ENCODE data around the gene RBM39. TPM values are rescaled to one million over a fixed set of nuclear protein-coding genes. Genes with fewer than 3 reads are reported as not detected.
"Not testable (repeated sequence)": the region's sequence is repeated elsewhere in the genome, so short reads cannot be mapped to it uniquely, and the experiment has no call there.

The RBM39 gene
- total and polyA plus RNA-seq, 3 experiments from 2014 or later, result 157 to 352 (median 349) TPM

- no peak overlapping the region for H3K27ac Mint-ChIP-seq
- CTCF ChIA-PET, result interaction anchor here (1.1 to 1.9 kb wide), 2 partner anchors 9 to 11 kb away, joined by 4 to 7 read pairs; partner anchors contain the start of gene RBM39
Observed at GRCh38 chr20:35730583-35731468, 11.2 kb downstream of the RBM39 start.

GRCh38 chr20:35729836-35730582, 12.1 kb downstream of the RBM39 start:
- Mint-ChIP-seq H3K27me3 (peaks cover 0 to 3% of the 10 kb centered on the region in 2 donors), H3K9me3 (no peaks in the 10 kb centered on the region), H3K4me1 (peaks cover 60 to 72% (median 71%) of the 10 kb centered on the region in 3 donors), H3K27ac (peak overlapping the region in 4 of 8 donors; percentile 39 to 73 (median 62)), H3K4me3 (peak overlapping the region in 4 of 7 donors; percentile 38 to 57 (median 44)), H3K36me3 (peaks cover 9 to 89% (median 26%) of the 10 kb centered on the region in 3 donors)
- Histone ChIP-seq H3K9me3 (ENCODE audit: low read length) (no peaks in the 10 kb centered on the region), H3K27me3 (ENCODE audit: insufficient read depth, low read length, poor library complexity, severe bottlenecking) (no peaks in the 10 kb centered on the region), H3K4me1 (ENCODE audit: insufficient read depth, low read length) (peaks cover 51% of the 10 kb centered on the region), H3K36me3 (ENCODE audit: insufficient read depth, low read length) (peaks cover 89% of the 10 kb centered on the region), H3K27ac (ENCODE audit: low read depth, low read length) (no peak overlapping the region), H3K4me3 (ENCODE audit: low read length) (no peak overlapping the region)
- ChIA-PET POLR2A (interaction anchor here (2.2 kb wide), 1 partner anchor 12 kb away, joined by 7 read pairs; the partner anchor contains the start of gene RBM39), CTCF (interaction anchor here (1.1 to 1.9 kb wide), 2 partner anchors 10 to 12 kb away, joined by 4 to 7 read pairs; partner anchors contain the start of gene RBM39)
- DNase-seq, result no peak

More at GRCh38 chr20:35730583-35731468, 11.2 kb downstream of the RBM39 start:
- no peak for DNase-seq
- Mint-ChIP-seq H3K27me3 (peaks cover 0 to 3% of the 10 kb centered on the region in 2 donors), H3K36me3 (peaks cover 5 to 89% (median 25%) of the 10 kb centered on the region in 3 donors), H3K4me3 (peak overlapping the region in 3 of 7 donors; percentile 41 to 57 (median 51)), H3K4me1 (peaks cover 62 to 75% (median 75%) of the 10 kb centered on the region in 3 donors), H3K9me3 (no peaks in the 10 kb centered on the region)
- peaks cover 90% of the 10 kb centered on the region for H3K36me3 ChIP-seq (ENCODE audit: insufficient read depth, low read length)
- POLR2A ChIA-PET, result interaction anchor here (0.6 to 2.2 kb wide), 3 partner anchors 8 to 23 kb away, joined by 3 to 7 read pairs (median 3); partner anchors contain the start of gene RBM39
- H3K27ac ChIP-seq (ENCODE audit: low read depth, low read length), result no peak overlapping the region
- H3K4me3 ChIP-seq (ENCODE audit: low read length), result no peak overlapping the region
- no peaks in the 10 kb centered on the region for H3K9me3 ChIP-seq (ENCODE audit: low read length)
- peaks cover 59% of the 10 kb centered on the region for H3K4me1 ChIP-seq (ENCODE audit: insufficient read depth, low read length)
- H3K27me3 ChIP-seq (ENCODE audit: insufficient read depth, low read length, poor library complexity, severe bottlenecking), result no peaks in the 10 kb centered on the region

- POLR2A ChIA-PET, result interaction anchor here (2.2 kb wide), 1 partner anchor 13 kb away, joined by 7 read pairs; the partner anchor contains the start of gene RBM39
- peaks cover 12 to 89% (median 27%) of the 10 kb centered on the region in 3 donors for H3K36me3 Mint-ChIP-seq
- peaks cover 56 to 71% (median 71%) of the 10 kb centered on the region in 3 donors for H3K4me1 Mint-ChIP-seq
- H3K36me3 ChIP-seq (ENCODE audit: insufficient read depth, low read length), result peaks cover 90% of the 10 kb centered on the region
- H3K27me3 Mint-ChIP-seq, result peaks cover 0 to 3% of the 10 kb centered on the region in 2 donors
- peak overlapping the region in 1 of 7 donors; percentile 24 for H3K4me3 Mint-ChIP-seq
- no peak overlapping the region for H3K27ac ChIP-seq (ENCODE audit: low read depth, low read length)
- no peaks in the 10 kb centered on the region for H3K9me3 ChIP-seq (ENCODE audit: low read length)
- peak overlapping the region in 2 of 8 donors; percentile 39 to 73 for H3K27ac Mint-ChIP-seq
- CTCF ChIA-PET, result interaction anchor here (0.9 to 1.9 kb wide), 2 partner anchors 13 to 18 kb away, joined by 3 to 7 read pairs; partner anchors contain the start of gene RBM39
- H3K4me3 ChIP-seq (ENCODE audit: low read length), result no peak overlapping the region
- no peaks in the 10 kb centered on the region for H3K27me3 ChIP-seq (ENCODE audit: insufficient read depth, low read length, poor library complexity, severe bottlenecking)
- H3K4me1 ChIP-seq (ENCODE audit: insufficient read depth, low read length), result peaks cover 44% of the 10 kb centered on the region
- H3K9me3 Mint-ChIP-seq, result no peaks in the 10 kb centered on the region
- DNase-seq, result no peak
Observed at GRCh38 chr20:35729283-35729807, 12.7 kb downstream of the RBM39 start.

GRCh38 chr20:35726842-35727711, 15.0 kb downstream of the RBM39 start:
- H3K9me3 ChIP-seq (ENCODE audit: low read length), result no peaks in the 10 kb centered on the region
- H3K27ac Mint-ChIP-seq, result peak overlapping the region in 2 of 8 donors; percentile 7 to 31
- no peaks in the 10 kb centered on the region for H3K9me3 Mint-ChIP-seq
- H3K27ac ChIP-seq (ENCODE audit: low read depth, low read length), result no peak overlapping the region
- H3K4me3 ChIP-seq (ENCODE audit: low read length), result no peak overlapping the region
- H3K27me3 ChIP-seq (ENCODE audit: insufficient read depth, low read length, poor library complexity, severe bottlenecking), result no peaks in the 10 kb centered on the region
- H3K4me1 Mint-ChIP-seq, result peaks cover 48 to 65% (median 61%) of the 10 kb centered on the region in 3 donors
- ChIA-PET CTCF (interaction anchor here (1.7 kb wide), 1 partner anchor 50 kb away, joined by 4 read pairs; no protein-coding TSS in a partner anchor), POLR2A (interaction anchor here (0.6 to 0.9 kb wide), 2 partner anchors 15 to 21 kb away, joined by 3 read pairs; partner anchors contain the start of gene RBM39)
- H3K27me3 Mint-ChIP-seq, result no peaks in the 10 kb centered on the region
- H3K36me3 Mint-ChIP-seq, result peaks cover 12 to 89% (median 21%) of the 10 kb centered on the region in 3 donors
- no peak for DNase-seq
- peaks cover 84% of the 10 kb centered on the region for H3K36me3 ChIP-seq (ENCODE audit: insufficient read depth, low read length)
- H3K4me3 Mint-ChIP-seq, result no peak overlapping the region
- H3K4me1 ChIP-seq (ENCODE audit: insufficient read depth, low read length), result peaks cover 22% of the 10 kb centered on the region

GRCh38 chr20:35724321-35725230, 17.5 kb downstream of the RBM39 start:
- peaks cover 44 to 59% (median 54%) of the 10 kb centered on the region in 3 donors for H3K4me1 Mint-ChIP-seq
- Histone ChIP-seq H3K27me3 (ENCODE audit: insufficient read depth, low read length, poor library complexity, severe bottlenecking) (no peaks in the 10 kb centered on the region), H3K9me3 (ENCODE audit: low read length) (no peaks in the 10 kb centered on the region), H3K4me3 (ENCODE audit: low read length) (no peak overlapping the region), H3K36me3 (ENCODE audit: insufficient read depth, low read length) (peaks cover 85% of the 10 kb centered on the region), H3K4me1 (ENCODE audit: insufficient read depth, low read length) (peaks cover 6% of the 10 kb centered on the region), H3K27ac (ENCODE audit: low read depth, low read length) (no peak overlapping the region)
- no peaks in the 10 kb centered on the region for H3K27me3 Mint-ChIP-seq
- peaks cover 17 to 90% (median 30%) of the 10 kb centered on the region in 3 donors for H3K36me3 Mint-ChIP-seq
- peak overlapping the region in 1 of 7 donors; percentile 16 for H3K4me3 Mint-ChIP-seq
- no peaks in the 10 kb centered on the region for H3K9me3 Mint-ChIP-seq
- no peak for DNase-seq
- peak overlapping the region in 5 of 8 donors; percentile 31 to 79 (median 44) for H3K27ac Mint-ChIP-seq
- CTCF ChIA-PET, result interaction anchor here (1.1 to 1.5 kb wide), 2 partner anchors 14 to 161 kb away, joined by 3 read pairs; no protein-coding TSS in a partner anchor
- POLR2A ChIA-PET, result interaction anchor here (0.6 to 1.4 kb wide), 3 partner anchors 11 to 260 kb away, joined by 5 to 10 read pairs (median 6); no protein-coding TSS in a partner anchor

GRCh38 chr20:35723652-35724320, 18.3 kb downstream of the RBM39 start:
- peak overlapping the region in 3 of 8 donors; percentile 44 to 79 (median 61) for H3K27ac Mint-ChIP-seq
- H3K4me3 Mint-ChIP-seq, result peak overlapping the region in 2 of 7 donors; percentile 23 to 27

More at GRCh38 chr20:35723652-35724320, 18.3 kb downstream of the RBM39 start:
- H3K27me3 ChIP-seq (ENCODE audit: insufficient read depth, low read length, poor library complexity, severe bottlenecking); CTCF ChIA-PET; DNase-seq; H3K27me3 Mint-ChIP-seq; H3K9me3 ChIP-seq (ENCODE audit: low read length); H3K9me3 Mint-ChIP-seq; H3K4me1 ChIP-seq (ENCODE audit: insufficient read depth, low read length); H3K4me3 ChIP-seq (ENCODE audit: low read length); H3K27ac ChIP-seq (ENCODE audit: low read depth, low read length): not testable (repeated sequence)
- H3K36me3 ChIP-seq (ENCODE audit: insufficient read depth, low read length), result peaks cover 85% of the 10 kb centered on the region
- H3K4me1 Mint-ChIP-seq, result peaks cover 40 to 60% (median 54%) of the 10 kb centered on the region in 3 donors
- H3K36me3 Mint-ChIP-seq, result peaks cover 17 to 90% (median 30%) of the 10 kb centered on the region in 3 donors
- POLR2A ChIA-PET, result interaction anchor here (0.6 kb wide), 1 partner anchor 74 kb away, joined by 6 read pairs; no protein-coding TSS in a partner anchor
